ENCODE measurements around the gene BMPR1B.

DNA sequence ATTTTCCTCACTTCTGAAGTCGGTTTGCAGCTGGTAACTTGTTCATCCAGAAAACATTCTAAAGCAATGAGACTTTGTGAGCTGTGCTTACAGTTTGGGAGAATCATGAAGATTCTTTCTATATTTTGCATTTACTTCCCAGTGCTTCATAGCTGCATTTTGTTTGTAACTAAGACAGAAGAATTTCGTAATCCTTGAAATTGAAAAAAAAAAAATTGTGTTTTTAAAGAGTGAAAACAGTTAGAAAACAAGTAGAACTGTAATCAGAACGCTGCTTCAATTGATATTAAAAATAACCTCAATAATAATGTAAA is 398.7 kb downstream of the BMPR1B start:
- TF ChIP-seq POLR2A (IDR thresholded peaks at IDR 0.05; ENCODE audit: low read length): no peak
- TF ChIP-seq, protein P1, sequence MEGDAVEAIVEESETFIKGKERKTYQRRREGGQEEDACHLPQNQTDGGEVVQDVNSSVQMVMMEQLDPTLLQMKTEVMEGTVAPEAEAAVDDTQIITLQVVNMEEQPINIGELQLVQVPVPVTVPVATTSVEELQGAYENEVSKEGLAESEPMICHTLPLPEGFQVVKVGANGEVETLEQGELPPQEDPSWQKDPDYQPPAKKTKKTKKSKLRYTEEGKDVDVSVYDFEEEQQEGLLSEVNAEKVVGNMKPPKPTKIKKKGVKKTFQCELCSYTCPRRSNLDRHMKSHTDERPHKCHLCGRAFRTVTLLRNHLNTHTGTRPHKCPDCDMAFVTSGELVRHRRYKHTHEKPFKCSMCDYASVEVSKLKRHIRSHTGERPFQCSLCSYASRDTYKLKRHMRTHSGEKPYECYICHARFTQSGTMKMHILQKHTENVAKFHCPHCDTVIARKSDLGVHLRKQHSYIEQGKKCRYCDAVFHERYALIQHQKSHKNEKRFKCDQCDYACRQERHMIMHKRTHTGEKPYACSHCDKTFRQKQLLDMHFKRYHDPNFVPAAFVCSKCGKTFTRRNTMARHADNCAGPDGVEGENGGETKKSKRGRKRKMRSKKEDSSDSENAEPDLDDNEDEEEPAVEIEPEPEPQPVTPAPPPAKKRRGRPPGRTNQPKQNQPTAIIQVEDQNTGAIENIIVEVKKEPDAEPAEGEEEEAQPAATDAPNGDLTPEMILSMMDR (IDR thresholded peaks at IDR 0.05): no peak
- TF ChIP-seq RAD21 (conservative IDR thresholded peaks at IDR 0.05 in 1 of 2, IDR thresholded peaks at IDR 0.05 in 1 of 2): no peak
- TF ChIP-seq CHD2 (IDR thresholded peaks at IDR 0.05; ENCODE audit: low read length, partially characterized antibody): no peak
- TF ChIP-seq EHMT2 (IDR thresholded peaks at IDR 0.05; ENCODE audit: low read depth): no peak
- no peak for TF ChIP-seq HDAC2 (IDR thresholded peaks at IDR 0.05)
- no peak for TF ChIP-seq RFX5 (IDR thresholded peaks at IDR 0.05)
- TF ChIP-seq MAZ (IDR thresholded peaks at IDR 0.05; ENCODE audit: borderline replicate concordance, low read depth, low read length): no peak
- no peak for TF ChIP-seq MAX (IDR thresholded peaks at IDR 0.05)
- no peak for TF ChIP-seq JUN (IDR thresholded peaks at IDR 0.05)
- no peak; the same call in 2 of the 3 replicates for TF ChIP-seq SMC3 (IDR thresholded peaks at IDR 0.05)
- no peak for TF ChIP-seq ELK1 (IDR thresholded peaks at IDR 0.05; ENCODE audit: low read depth, low read length)
